Activated CD8-positive, alpha-beta T cell treated with anti-CD3 and anti-CD28 coated beads for 36 hours (primary cell): Measurements from ENCODE around the gene MRPL14. TPM values are rescaled to one million over a fixed set of nuclear protein-coding genes. Genes with fewer than 3 reads are reported as not detected.

Source experiments
- ATAC-seq: fragments of 200-7000 bp; cut with Tn5 transposase; one replicate; pipeline ENCODE4 v1.10.0; 2021; ENCODE audit warnings: mild to moderate bottlenecking, moderate library complexity
- CTCF ChIA-PET: fragments of 350-600 bp; sonication (Branson Sonifier 250); formaldehyde crosslinking; loops from one replicate; lab custom pipeline; 2021; ENCODE audit warnings: antibody characterized with exemption; lab: Charles Lee
- POLR2A ChIA-PET: fragments of 350-600 bp; sonication (Branson Sonifier 250); formaldehyde crosslinking; loops from one replicate; lab custom pipeline; 2021; ENCODE audit warnings: antibody characterized with exemption; lab: Charles Lee
- DNase-seq: peaks from one replicate; pipeline ENCODE4 v3.0.0-alpha.2; 2020
- H3K27ac Mint-ChIP-seq: one replicate; pipeline ENCODE4 v1.8.0; 2021; ENCODE audit warnings: mild to moderate bottlenecking, mixed read lengths
- H3K27me3 Mint-ChIP-seq: one replicate; pipeline ENCODE4 v1.8.0; 2021; ENCODE audit warnings: mixed read lengths
- H3K36me3 Mint-ChIP-seq: one replicate; pipeline ENCODE4 v1.8.0; 2021; ENCODE audit warnings: low read depth, mixed read lengths
- H3K4me1 Mint-ChIP-seq: one replicate; pipeline ENCODE4 v1.8.0; 2021; ENCODE audit warnings: low read depth, mixed read lengths
- H3K4me3 Mint-ChIP-seq: one replicate; pipeline ENCODE4 v1.8.0; 2021; ENCODE audit warnings: mild to moderate bottlenecking, moderate library complexity, mixed read lengths
- H3K9me3 Mint-ChIP-seq: one replicate; pipeline ENCODE4 v1.8.0; 2021; ENCODE audit warnings: mixed read lengths
- CTCF ChIP-seq: fragments of 200-600 bp; IDR thresholded peaks from one replicate; pipeline ENCODE4 v1.8.0; 2022; ENCODE audit warnings: antibody characterized with exemption, mild to moderate bottlenecking
- intact Hi-C: fragments of 100-400 bp; cut with micrococcal nuclease; formaldehyde crosslinking; loops from one replicate; pipeline ENCODE4 v1.10.0; 2022
- total RNA-seq, 2 experiments: library from RNA; stranded (reverse); gene quantifications; one replicate each; pipeline ENCODE4 v1.2.3, GENCODE V29; 2021

MRPL14 gene
- total RNA-seq, 2 experiments from 2014 or later = 42.8 to 44.3 TPM

DNA sequence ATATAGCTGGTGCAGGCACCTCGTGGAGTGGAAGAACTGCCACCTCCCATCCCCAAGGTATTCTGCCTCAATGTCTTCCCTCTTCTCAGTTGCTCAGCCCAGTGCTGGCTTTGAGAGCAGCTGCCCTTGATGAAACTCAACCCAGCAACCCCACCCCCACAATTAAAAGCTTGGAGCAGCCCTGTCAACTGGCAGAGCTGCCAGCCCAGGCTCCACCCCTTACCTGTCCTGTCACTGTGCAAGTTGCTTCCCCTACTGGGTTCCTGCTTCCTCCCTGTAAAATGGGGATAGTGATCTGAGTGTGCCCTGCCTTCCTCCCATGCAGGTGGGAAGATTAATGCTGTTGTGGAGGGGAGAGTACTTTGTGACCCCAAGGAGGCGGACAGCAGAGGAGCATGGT lies 4.6 kb upstream of the MRPL14 start:
- Mint-ChIP-seq H3K27me3 (no peaks in the 10 kb centered on the region), H3K4me1 (peaks cover 5% of the 10 kb centered on the region), H3K36me3 (peaks cover 6% of the 10 kb centered on the region), H3K4me3 (no peak overlapping the region), H3K9me3 (no peaks in the 10 kb centered on the region), H3K27ac (no peak overlapping the region)
- intact Hi-C loops = no loop called here
- TF ChIP-seq CTCF = no peak
- ATAC-seq (no peak), DNase-seq (no peak)
- ChIA-PET POLR2A (interaction anchor here (0.9 to 4.8 kb wide), 5 partner anchors 13 to 115 kb away, joined by 3 to 21 read pairs (median 4); partner anchors contain the start of gene HSP90AB1), CTCF (interaction anchor here (0.8 to 2.0 kb wide), 5 partner anchors 14 to 58 kb away, joined by 3 to 12 read pairs (median 4); no protein-coding TSS in a partner anchor)

- no peaks in the 10 kb centered on the region for H3K27me3 Mint-ChIP-seq
- ChIA-PET CTCF (interaction anchor here (1.0 to 1.7 kb wide), 5 partner anchors 19 to 67 kb away, joined by 3 to 6 read pairs (median 3); no protein-coding TSS in a partner anchor), POLR2A (interaction anchor here (0.8 to 1.4 kb wide), 3 partner anchors 43 to 117 kb away, joined by 3 read pairs; partner anchors contain the start of gene HSP90AB1)
- peaks cover 19% of the 10 kb centered on the region for H3K4me1 Mint-ChIP-seq
- H3K27ac Mint-ChIP-seq = no peak overlapping the region
- TF ChIP-seq CTCF = no peak
- DNase-seq (no peak), ATAC-seq (no peak)
- no peaks in the 10 kb centered on the region for H3K9me3 Mint-ChIP-seq
- peaks cover 12% of the 10 kb centered on the region for H3K36me3 Mint-ChIP-seq
- no peak overlapping the region for H3K4me3 Mint-ChIP-seq
- intact Hi-C loops = no loop called here
These were observed 2.6 kb upstream of the MRPL14 start for GRCh38 chr6:44129841-44130322.

- no peak for TF ChIP-seq CTCF
- Mint-ChIP-seq H3K27me3 (no peaks in the 10 kb centered on the region), H3K4me3 (peak overlapping the region; percentile 84), H3K4me1 (peaks cover 33% of the 10 kb centered on the region), H3K9me3 (no peaks in the 10 kb centered on the region), H3K36me3 (peaks cover 21% of the 10 kb centered on the region), H3K27ac (no peak overlapping the region)
- ChIA-PET POLR2A (interaction anchor here (1.4 kb wide), 1 partner anchor 119 kb away, joined by 5 read pairs; no protein-coding TSS in a partner anchor), CTCF (interaction anchor here (1.7 kb wide), 1 partner anchor 32 kb away, joined by 6 read pairs; no protein-coding TSS in a partner anchor)
- DNase-seq = peak; percentile 44
- intact Hi-C loops = no loop called here
- no peak for ATAC-seq
These were observed 1.0 kb upstream of the MRPL14 start for GRCh38 chr6:44128020-44128917.

DNA sequence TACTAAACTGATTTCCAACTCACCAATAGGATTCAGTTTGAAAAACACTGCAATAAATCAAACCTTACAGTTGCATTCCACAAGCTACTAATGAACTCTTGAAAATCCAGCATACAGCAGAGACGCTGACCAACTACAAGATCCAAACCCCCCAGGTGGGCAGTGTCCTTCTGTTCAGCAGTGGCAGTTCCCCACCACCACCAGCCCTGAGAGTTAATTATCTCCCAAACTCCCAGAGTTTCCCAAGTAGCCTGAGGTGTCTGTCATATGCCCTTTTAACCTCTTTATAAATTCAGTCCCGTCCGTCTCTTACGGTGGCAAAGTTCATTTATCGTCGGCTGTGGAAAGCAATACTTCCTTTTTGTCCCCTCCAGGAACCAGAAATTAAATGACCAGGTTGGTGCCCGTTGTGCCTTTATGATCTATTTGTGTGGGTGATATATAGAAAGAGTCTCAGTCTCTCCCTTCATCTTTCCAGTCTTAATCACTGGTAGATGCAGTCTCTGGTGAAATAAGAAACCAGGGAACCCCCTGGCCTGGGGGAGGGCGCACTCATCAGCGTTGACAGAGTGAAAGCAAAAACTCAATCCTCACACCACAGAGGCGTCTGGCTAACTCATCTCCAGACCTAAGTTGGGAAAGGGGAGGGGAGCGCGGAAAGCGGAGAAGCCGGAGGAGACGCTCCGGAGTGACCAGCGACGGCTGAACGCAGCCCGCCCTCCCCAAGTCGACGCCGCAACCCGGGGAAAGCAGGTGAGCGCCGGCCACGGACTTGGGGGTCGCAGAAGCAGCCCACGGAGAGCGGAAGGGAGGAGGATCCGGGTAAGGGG lies 717 bp downstream of the MRPL14 start:
- ATAC-seq (peak; percentile 78), DNase-seq (peak; percentile 94)
- Mint-ChIP-seq H3K9me3 (no peaks in the 10 kb centered on the region), H3K27ac (peak overlapping the region; percentile 96), H3K27me3 (no peaks in the 10 kb centered on the region), H3K4me3 (peak overlapping the region; percentile 84), H3K36me3 (peaks cover 21% of the 10 kb centered on the region), H3K4me1 (peaks cover 43% of the 10 kb centered on the region)
- ChIA-PET POLR2A (interaction anchor here (0.8 to 1.4 kb wide), 2 partner anchors 120 to 121 kb away, joined by 3 to 5 read pairs; partner anchors contain the start of gene HSP90AB1), CTCF (no interaction called here)
- TF ChIP-seq CTCF = no peak
- intact Hi-C loops = no loop called here
